Right ventricle myocardium superior (tissue), 1 donor: Measurements from ENCODE around the gene PGRMC1. TPM values are rescaled to one million over a fixed set of nuclear protein-coding genes. Genes with fewer than 3 reads are reported as not detected.
A peak's percentile ranks its signal among the peaks of the same experiment; 100 is the strongest.
"Not testable (repeated sequence)": the region's sequence is repeated elsewhere in the genome, so short reads cannot be mapped to it uniquely, and the experiment has no call there.

ENCODE experiments used
- ATAC-seq: fragments of 200-7000 bp; cut with Tn5 transposase; one replicate; pipeline ENCODE4 v1.9.1; 2020; ENCODE audit warnings: mild to moderate bottlenecking; ENCODE audit not compliant: poor library complexity
- DNase-seq: peaks from one replicate; pipeline ENCODE4 v3.0.0-alpha.2; 2020
- intact Hi-C: fragments of 100-400 bp; cut with DNase I; formaldehyde crosslinking; loops from one replicate; pipeline ENCODE4 v1.11.2; 2022
- long read RNA-seq: library from polyadenylated mRNA; unstranded; transcript quantifications from one replicate; pipeline ENCODE4 v2.0.0, GENCODE V29; 2021
- total RNA-seq: library from RNA; stranded (reverse); fragmentation: NEBNext Ultra II Directional; extraction: Animal tissue kit (Norgen Biotek cat#: 25700); gene quantifications from one replicate; pipeline ENCODE4 v1.2.1, GENCODE V29; 2021
- donor health status: DM: no; HTN: yes; CAD: no; lungs with severe emphysema.

Gene PGRMC1
- 15.0 TPM for total RNA-seq
- long read RNA-seq, transcript PGRMC1-201 (3 exons, 1,911 nt): major isoform, 27 of 30 reads
- long read RNA-seq, partial matches to known transcripts: 2 of 30 reads
- long read RNA-seq, other reads (novel, unspliced or antisense): 1 of 30 reads

- peak; percentile 90 for DNase-seq
- intact Hi-C loops: no loop called here
- peak; percentile 98 for ATAC-seq
These were observed at the start of gene PGRMC1 for GRCh38 chrX:119235872-119236622. Gene PGRMC1, plus strand, starts transcription at chrX:119236285. Its CDS starts 79 bp downstream, at chrX:119236364.

- intact Hi-C loops: no loop called here
- ATAC-seq (no peak), DNase-seq (no peak)
These were observed 49.3 kb upstream of the PGRMC1 start for GRCh38 chrX:119186763-119187162.

GRCh38 chrX:119187298-119187697 lies 48.8 kb upstream of the PGRMC1 start:
- DNase-seq (no peak), ATAC-seq (no peak)
- intact Hi-C loops: no loop called here

- ATAC-seq (no peak), DNase-seq (peak; percentile 42)
- intact Hi-C loops: no loop called here
These were observed 47.0 kb upstream of the PGRMC1 start for GRCh38 chrX:119189115-119189514.

- intact Hi-C loops: no loop called here
- DNase-seq: peak; percentile 68
- peak; percentile 88 for ATAC-seq
These were observed 46.5 kb upstream of the PGRMC1 start for GRCh38 chrX:119189595-119189994.

- DNase-seq (peak; percentile 45), ATAC-seq (peak; percentile 62)
- intact Hi-C loops: no loop called here
These were observed 45.9 kb upstream of the PGRMC1 start for GRCh38 chrX:119190091-119190681.

GRCh38 chrX:119190831-119191230 lies 45.3 kb upstream of the PGRMC1 start:
- ATAC-seq (peak; percentile 79), DNase-seq (no peak)
- intact Hi-C loops: no loop called here

- ATAC-seq: no peak
- intact Hi-C loops: no loop called here
These were observed 41.5 kb upstream of the PGRMC1 start for GRCh38 chrX:119194621-119195020.

GRCh38 chrX:119201570-119201969 lies 34.5 kb upstream of the PGRMC1 start:
- ATAC-seq (no peak), DNase-seq (no peak)
- intact Hi-C loops: no loop called here

More at GRCh38 chrX:119194621-119195020, 41.5 kb upstream of the PGRMC1 start:
- DNase-seq: no peak

GRCh38 chrX:119206203-119206602 lies 29.9 kb upstream of the PGRMC1 start:
- no peak for DNase-seq
- intact Hi-C loops: no loop called here
- no peak for ATAC-seq

- ATAC-seq, DNase-seq, intact Hi-C loops: not testable (repeated sequence)
These were observed 28.6 kb upstream of the PGRMC1 start for GRCh38 chrX:119207483-119207882.

GRCh38 chrX:119208401-119209057 lies 27.6 kb upstream of the PGRMC1 start:
- intact Hi-C loops: no loop called here
- no peak for ATAC-seq
- no peak for DNase-seq

GRCh38 chrX:119210931-119211648 lies 25.0 kb upstream of the PGRMC1 start:
- intact Hi-C loops, DNase-seq: not testable (repeated sequence)
- ATAC-seq: peak; percentile 80

GRCh38 chrX:119211649-119212014 lies 24.5 kb upstream of the PGRMC1 start:
- DNase-seq (no peak), ATAC-seq (peak; percentile 97)
- intact Hi-C loops: no loop called here

- ATAC-seq: no peak
- intact Hi-C loops: loop anchor here (5.0 kb wide), 1 partner anchor 71 kb away; no protein-coding TSS in a partner anchor
- no peak for DNase-seq
These were observed 17.9 kb upstream of the PGRMC1 start for GRCh38 chrX:119218198-119218597.

- intact Hi-C loops: no loop called here
- no peak for ATAC-seq
- no peak for DNase-seq
These were observed 13.2 kb upstream of the PGRMC1 start for GRCh38 chrX:119222932-119223331.

- intact Hi-C loops: no loop called here
- ATAC-seq: no peak
- DNase-seq: no peak
These were observed 12.3 kb upstream of the PGRMC1 start for GRCh38 chrX:119223783-119224182.

- DNase-seq (no peak), ATAC-seq (no peak)
- intact Hi-C loops: no loop called here
These were observed 9.6 kb upstream of the PGRMC1 start for GRCh38 chrX:119226446-119226845.
